A549 (cell line): Measurements from ENCODE around the gene GPX3. TPM values are rescaled to one million over a fixed set of nuclear protein-coding genes. Genes with fewer than 3 reads are reported as not detected.

Experiments used
- ATAC-seq, 2 experiments: fragments of 200-7000 bp in 1 of 2; fragments of >200 bp in 1 of 2; cut with Nextera tagmentation in 1 of 2; cut with Tn5 transposase in 1 of 2; 3 replicates each; pipeline versions ENCODE4 v1.8.0 to v1.9.1; 2018 to 2020; ENCODE audit warnings: mild to moderate bottlenecking in 1 of 2, moderate library complexity in 1 of 2
- CTCF ChIA-PET: fragments of 300-600 bp; sonication (Branson Sonifier 250); formaldehyde crosslinking; extraction: SDS; loops from one replicate; lab custom pipeline; 2021; ENCODE audit warnings: antibody characterized with exemption, inconsistent platforms; lab: Yijun Ruan, JAX
- POLR2A ChIA-PET: fragments of 350-600 bp; formaldehyde crosslinking; extraction: SDS; loops from one replicate; lab custom pipeline; 2021; ENCODE audit warnings: antibody characterized with exemption, inconsistent platforms; lab: Yijun Ruan, JAX
- DNase-seq, 2 experiments: peaks; one replicate each; pipeline versions ENCODE4 v3.0.0 to v3.0.0-alpha.2; 2011 to 2016; ENCODE audit warnings: low read depth in 1 of 2, low spot score in 1 of 2
- FAIRE-seq: peaks from 2 replicates; lab custom pipeline; 2011; peaks lifted over from hg19 to GRCh38; lab: Jason Lieb, UNC
- H3K27ac ChIP-seq, 2 experiments: fragments of >200 bp; sonication (Bioruptor Twin); formaldehyde crosslinking; 3 replicates each; pipeline ENCODE4 v1.5.1; 2016 to 2017
- H3K4me1 ChIP-seq: fragments of >200 bp; sonication (Bioruptor Twin); formaldehyde crosslinking; 3 replicates; pipeline ENCODE4 v1.6.1; 2016
- H3K4me2 ChIP-seq: fragments of >200 bp; sonication (Bioruptor Twin); formaldehyde crosslinking; 3 replicates; pipeline ENCODE4 v1.6.1; 2016
- H3K4me3 ChIP-seq: fragments of >200 bp; sonication (Bioruptor Twin); formaldehyde crosslinking; 3 replicates; pipeline ENCODE4 v1.5.1; 2016
- H3K9me3 ChIP-seq: fragments of >200 bp; sonication (Bioruptor Twin); formaldehyde crosslinking; 3 replicates; pipeline ENCODE4 v1.6.1; 2016
- CBX2 ChIP-seq: fragments of 200-600 bp; sonication (generic); IDR thresholded peaks from 2 replicates; pipeline ENCODE4 v1.6.1; 2016; ENCODE audit warnings: low read depth, mild to moderate bottlenecking, borderline replicate concordance
- CHD2 ChIP-seq: fragments of 150-350 bp; IDR thresholded peaks from 2 replicates; pipeline ENCODE4 v1.6.1; 2014; ENCODE audit warnings: low read length; ENCODE audit not compliant: partially characterized antibody
- CTCF ChIP-seq: fragments of >200 bp; sonication (Bioruptor Twin); formaldehyde crosslinking; IDR thresholded peaks from 3 replicates; pipeline ENCODE4 v1.5.1; 2016
- E2F6 ChIP-seq: IDR thresholded peaks from 2 replicates; pipeline ENCODE4 v1.6.1; 2012; ENCODE audit warnings: low read depth, borderline replicate concordance
- EHMT2 ChIP-seq: fragments of 200-600 bp; sonication (generic); IDR thresholded peaks from 2 replicates; pipeline ENCODE4 v1.6.1; 2016; ENCODE audit warnings: antibody characterized with exemption, low read depth, mild to moderate bottlenecking, moderate library complexity
- EP300 ChIP-seq, 2 experiments: fragments of >200 bp; sonication (Bioruptor Twin); formaldehyde crosslinking; IDR thresholded peaks; 2 replicates in 1 of 2; 3 replicates in 1 of 2; pipeline ENCODE4 v1.6.1; 2016 to 2017
- ESRRA ChIP-seq: fragments of 150-350 bp; IDR thresholded peaks from 2 replicates; pipeline ENCODE4 v1.6.1; 2014; ENCODE audit warnings: mild to moderate bottlenecking, low read length, borderline replicate concordance
- FOSL2 ChIP-seq, 2 experiments: fragments of 450-650 bp in 1 of 2; fragments of >200 bp in 1 of 2; sonication (Bioruptor Twin) in 1 of 2; formaldehyde crosslinking; IDR thresholded peaks; 2 replicates each; pipeline versions ENCODE4 v1.5.0 to v1.6.1; 2016 to 2020; ENCODE audit warnings: mild to moderate bottlenecking in 1 of 2, moderate library complexity in 1 of 2
- FOXS1 ChIP-seq: fragments of 250-450 bp; sonication (Bioruptor Pico); IDR thresholded peaks from 2 replicates; pipeline ENCODE4 v1.5.0; 2020; ENCODE audit warnings: mild to moderate bottlenecking, moderate library complexity
- HES2 ChIP-seq: fragments of >200 bp; sonication (Bioruptor Twin); formaldehyde crosslinking; IDR thresholded peaks from 2 replicates; pipeline ENCODE4 v1.6.1; 2016
- HMGXB4 ChIP-seq: fragments of 250-450 bp; sonication (Bioruptor Pico); IDR thresholded peaks from 2 replicates; pipeline ENCODE4 v1.5.0; 2021; ENCODE audit warnings: mild to moderate bottlenecking, moderate library complexity, borderline replicate concordance
- HOXA7 ChIP-seq: fragments of 250-450 bp; sonication (Bioruptor Pico); IDR thresholded peaks from 2 replicates; pipeline ENCODE4 v1.5.0; 2020; ENCODE audit warnings: mild to moderate bottlenecking, moderate library complexity
- HOXB13 ChIP-seq: fragments of 250-450 bp; sonication (Bioruptor Pico); IDR thresholded peaks from 2 replicates; pipeline ENCODE4 v1.5.0; 2020; ENCODE audit warnings: low read depth, mild to moderate bottlenecking, moderate library complexity
- HOXB5 ChIP-seq: fragments of 250-450 bp; sonication (Bioruptor Pico); IDR thresholded peaks from 2 replicates; pipeline ENCODE4 v1.5.0; 2020; ENCODE audit warnings: mild to moderate bottlenecking, moderate library complexity
- JUN ChIP-seq, 2 experiments: fragments of >200 bp; sonication (Bioruptor Twin); formaldehyde crosslinking; IDR thresholded peaks; 2 replicates in 1 of 2; 3 replicates in 1 of 2; pipeline ENCODE4 v1.6.1; 2016 to 2017
- KDM1A ChIP-seq: fragments of 200-600 bp; sonication (generic); IDR thresholded peaks from 2 replicates; pipeline ENCODE4 v1.6.1; 2016; ENCODE audit warnings: low read depth, mild to moderate bottlenecking
- MAX ChIP-seq: IDR thresholded peaks from 2 replicates; pipeline ENCODE4 v1.6.1; 2012
- MAZ ChIP-seq: fragments of 150-350 bp; IDR thresholded peaks from 2 replicates; pipeline ENCODE4 v1.6.1; 2014; ENCODE audit warnings: antibody characterized with exemption, low read depth, low read length, borderline replicate concordance
- MYC ChIP-seq: IDR thresholded peaks from 2 replicates; pipeline ENCODE4 v1.6.1; 2012; ENCODE audit warnings: mild to moderate bottlenecking, inconsistent platforms, low read length, improper control_type of control experiment, borderline replicate concordance
- PBX3 ChIP-seq: IDR thresholded peaks from 2 replicates; pipeline ENCODE4 v1.6.1; 2012
- POLR2A ChIP-seq: IDR thresholded peaks from 2 replicates; pipeline ENCODE4 v1.6.1; 2012; ENCODE audit warnings: mild to moderate bottlenecking, low read length
- POLR2AphosphoS2 ChIP-seq: conservative IDR thresholded peaks from 2 replicates; pipeline ENCODE4 v1.6.1; 2012; ENCODE audit warnings: low read length, improper control_type of control experiment, inconsistent platforms
- RAD21 ChIP-seq, 2 experiments: fragments of >200 bp in 1 of 2; sonication (Bioruptor Twin) in 1 of 2; formaldehyde crosslinking in 1 of 2; IDR thresholded peaks in 1 of 2; conservative IDR thresholded peaks in 1 of 2; 2 replicates in 1 of 2; 3 replicates in 1 of 2; pipeline ENCODE4 v1.6.1; 2012 to 2018; ENCODE audit warnings: inconsistent platforms in 1 of 2
- RCOR1 ChIP-seq: fragments of 150-350 bp; IDR thresholded peaks from 2 replicates; pipeline ENCODE4 v1.6.1; 2014; ENCODE audit warnings: antibody characterized with exemption, low read length, low read depth
- REST ChIP-seq: fragments of 200-600 bp; sonication (generic); IDR thresholded peaks from 2 replicates; pipeline ENCODE4 v1.6.1; 2016; ENCODE audit warnings: antibody characterized with exemption, mild to moderate bottlenecking, moderate library complexity
- SREBF2 ChIP-seq: fragments of 450-650 bp; IDR thresholded peaks from 2 replicates; pipeline ENCODE4 v1.6.1; 2014; ENCODE audit warnings: mild to moderate bottlenecking, moderate library complexity
- ZC3H11A ChIP-seq: fragments of 450-650 bp; IDR thresholded peaks from 2 replicates; pipeline ENCODE4 v1.6.1; 2014; ENCODE audit warnings: antibody characterized with exemption, mild to moderate bottlenecking
- WGBS: methylation state at CpG from one replicate; pipeline ENCODE4 v1.1.6; 2017; ENCODE audit errors: missing lambda C conversion rate; 5-methylcytosine and 5-hydroxymethylcytosine counted together
- polyA plus RNA-seq, 4 experiments: library from polyadenylated mRNA; depleted of rRNA in 3 of 4; stranded (reverse); fragments of >200 nt; fragmentation: RNase III in 1 of 4; extraction: RNeasy Plus Mini Kit Qiagen cat#74134 plus additional on column Dnase treatment in 1 of 4; gene quantifications; 2 replicates in 3 of 4; 3 replicates in 1 of 4; pipeline ENCODE4 v1.2.3, GENCODE V29; 2011 to 2017

Gene GPX3
- polyA plus RNA-seq, 2 of the 4 experiments (the other 2 are of a cell fraction), result 16.2 to 26.4 TPM

- FAIRE-seq (no peak), ATAC-seq (no peak)
- H3K4me2 ChIP-seq, result peak overlapping the region; percentile 48
- H3K9me3 ChIP-seq, result no peaks in the 10 kb centered on the region
- CTCF ChIA-PET, result interaction anchor here (1.0 to 5.7 kb wide), 6 partner anchors 14 to 92 kb away, joined by 3 to 40 read pairs (median 6); no protein-coding TSS in a partner anchor
- H3K4me3 ChIP-seq, result no peak overlapping the region
- POLR2A ChIA-PET, result no interaction called here
- H3K4me1 ChIP-seq, result peaks cover 60% of the 10 kb centered on the region
- TF ChIP-seq HOXB13 (CRISPR knock-in tag), result no peak
- TF ChIP-seq CHD2, result no peak
- no peak for TF ChIP-seq HOXB5 (CRISPR knock-in tag)
- TF ChIP-seq HOXA7 (CRISPR knock-in tag), result no peak
- TF ChIP-seq POLR2A, result no peak
- TF ChIP-seq MAZ, result no peak
- no peak for TF ChIP-seq MYC
- no peak for TF ChIP-seq FOSL2 (IDR thresholded peaks at IDR 0.05)
- TF ChIP-seq FOSL2 (CRISPR knock-in tag; IDR thresholded peaks at IDR 0.05), result no peak
- TF ChIP-seq KDM1A, result peak; percentile 42; the same call in 1 of the 2 replicates
- no peak for TF ChIP-seq EHMT2
- no peak for TF ChIP-seq HMGXB4 (CRISPR knock-in tag)
- no peak for TF ChIP-seq PBX3
- TF ChIP-seq SREBF2, result no peak
- TF ChIP-seq JUN (IDR thresholded peaks at IDR 0.05), result 0 out of 5 replicates have a peak, but pooled peaks of 1 of the 2 experiments have one; percentile 6
- no peak for TF ChIP-seq E2F6
- no peak for TF ChIP-seq FOXS1 (CRISPR knock-in tag)
- TF ChIP-seq POLR2AphosphoS2, result no peak
- no peak for TF ChIP-seq MAX
- TF ChIP-seq, all 56 proteins: peak for 2
- no peak for DNase-seq
- 89% methylated on average over 2 of the region's 2 CpGs for WGBS
- peak overlapping the region; percentile 67 to 83 for H3K27ac ChIP-seq
Measured at GRCh38 chr5:151073280-151073679, 52.9 kb downstream of the GPX3 start.

- H3K4me2 ChIP-seq, result no peak overlapping the region
- POLR2A ChIA-PET, result no interaction called here
- ATAC-seq (no peak), DNase-seq (no peak), FAIRE-seq (no peak)
- peaks cover 64% of the 10 kb centered on the region for H3K4me1 ChIP-seq
- no peak overlapping the region for H3K4me3 ChIP-seq
- H3K9me3 ChIP-seq, result no peaks in the 10 kb centered on the region
- CTCF ChIA-PET, result interaction anchor here (1.1 to 5.5 kb wide), 4 partner anchors 8 to 41 kb away, joined by 3 to 34 read pairs (median 18); no protein-coding TSS in a partner anchor
- peak overlapping the region; percentile 26 to 36; a peak in 3 of 6 replicates for H3K27ac ChIP-seq
- 93% methylated on average over 2 of the region's 2 CpGs for WGBS
- TF ChIP-seq HES2, result no peak
- no peak for TF ChIP-seq ESRRA
- no peak for TF ChIP-seq CTCF
- no peak for TF ChIP-seq CBX2
- no peak for TF ChIP-seq RCOR1
- no peak for TF ChIP-seq PBX3
- no peak for TF ChIP-seq EP300 (IDR thresholded peaks at IDR 0.05)
- TF ChIP-seq REST, result no peak
- no peak for TF ChIP-seq RAD21 (conservative IDR thresholded peaks at IDR 0.05 in 1 of 2, IDR thresholded peaks at IDR 0.05 in 1 of 2)
- TF ChIP-seq HOXB13 (CRISPR knock-in tag), result no peak
- TF ChIP-seq ZC3H11A, result no peak
Measured at GRCh38 chr5:151074557-151074956, 54.2 kb downstream of the GPX3 start.
